Spleen (tissue), 7 donors: Measurements from ENCODE around the gene TYRP1.

Experiments
- CTCF ChIP-seq, 11 experiments: fragments of 200-600 bp in 7 of 11; fragments of 450-650 bp in 4 of 11; sonication (generic) in 4 of 11; IDR thresholded peaks in 8 of 11; conservative IDR thresholded peaks in 3 of 11; 1 replicate in 7 of 11; 2 replicates in 4 of 11; pipeline versions ENCODE4 v1.4.0 to v1.8.0; 2016 to 2021; ENCODE audit warnings: antibody characterized with exemption in 11 of 11, inconsistent platforms in 4 of 11, mild to moderate bottlenecking in 1 of 11
- POLR2A ChIP-seq, 3 donors: fragments of 450-650 bp; IDR thresholded peaks; one replicate each; pipeline ENCODE4 v1.5.1; 2017; ENCODE audit warnings: antibody characterized with exemption in 3 of 3, mild to moderate bottlenecking in 1 of 3
- donor health status: DM: no; HTN: no; CAD: no; lungs with moderate emphysema.
- donor health status: DM: no; HTN: no; CAD: no.
- donor health status: DM: no; HTN: no; CAD: no.

GRCh38 chr9:12652973-12653372 lies 40.2 kb upstream of the TYRP1 start:
- no peak for TF ChIP-seq CTCF (IDR thresholded peaks at IDR 0.05 in 8 of 11, conservative IDR thresholded peaks at IDR 0.05 in 3 of 11)
- TF ChIP-seq POLR2A (IDR thresholded peaks at IDR 0.05), result no peak
